ENCODE data around the gene CATSPERE.

DNA sequence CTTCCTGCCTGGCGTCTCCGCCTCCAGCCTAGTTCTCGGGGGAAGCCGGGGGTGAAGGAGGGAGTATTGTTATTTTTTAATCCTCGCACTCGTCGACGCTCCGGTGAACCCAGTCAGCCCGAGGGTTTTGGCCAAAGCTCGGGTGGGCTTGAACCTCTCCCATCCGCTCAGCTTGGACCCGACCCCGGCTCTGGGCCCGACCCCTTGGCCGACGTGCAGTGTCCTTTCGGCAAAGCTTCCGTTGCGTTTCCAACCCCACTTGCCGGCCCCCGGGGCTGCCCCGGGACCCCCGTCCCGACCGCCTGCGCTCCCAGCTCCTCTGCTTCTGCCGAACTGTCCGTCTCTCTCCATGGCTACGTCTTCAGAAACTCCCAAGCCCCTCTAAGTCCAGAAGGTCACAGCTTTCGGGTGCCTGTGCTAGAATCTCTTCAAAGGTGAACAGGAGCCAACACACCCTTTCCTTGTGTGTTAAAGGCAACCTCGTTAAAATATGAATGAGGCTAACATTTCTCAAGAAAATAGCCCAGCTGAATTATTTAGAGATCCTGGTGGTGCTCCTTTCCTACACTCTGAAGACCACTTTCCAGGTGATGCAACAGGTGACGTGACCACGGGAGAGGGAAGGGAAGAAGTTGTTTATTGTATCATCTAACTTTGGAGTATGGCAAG, 192.5 kb downstream of the CATSPERE start:
- TF ChIP-seq EGR1 (IDR thresholded peaks at IDR 0.05; ENCODE audit: borderline replicate concordance in 1 of 2, low read depth in 2 of 2, low read length in 2 of 2) (no peak), SP1 (IDR thresholded peaks at IDR 0.05; ENCODE audit: low read depth, low read length) (no peak), JUND (IDR thresholded peaks at IDR 0.05; ENCODE audit: low read depth, low read length) (no peak), NFYB (IDR thresholded peaks at IDR 0.05; ENCODE audit: insufficient read depth, low read depth, low read length) (no peak), SMAD5 (IDR thresholded peaks at IDR 0.05; ENCODE audit: low read depth) (no peak), RAD21 (IDR thresholded peaks at IDR 0.05; ENCODE audit: insufficient read depth, low read depth, low read length) (no peak), GATAD2B (conservative IDR thresholded peaks at IDR 0.05; ENCODE audit: low read depth) (no peak), EP300 (IDR thresholded peaks at IDR 0.05; ENCODE audit: borderline replicate concordance in 1 of 2, control insufficient read depth in 1 of 2, low read depth in 2 of 2, low read length in 2 of 2) (no peak), POLR2A (IDR thresholded peaks at IDR 0.05; ENCODE audit: low read depth, low read length) (no peak)
- TF ChIP-seq, protein P1, sequence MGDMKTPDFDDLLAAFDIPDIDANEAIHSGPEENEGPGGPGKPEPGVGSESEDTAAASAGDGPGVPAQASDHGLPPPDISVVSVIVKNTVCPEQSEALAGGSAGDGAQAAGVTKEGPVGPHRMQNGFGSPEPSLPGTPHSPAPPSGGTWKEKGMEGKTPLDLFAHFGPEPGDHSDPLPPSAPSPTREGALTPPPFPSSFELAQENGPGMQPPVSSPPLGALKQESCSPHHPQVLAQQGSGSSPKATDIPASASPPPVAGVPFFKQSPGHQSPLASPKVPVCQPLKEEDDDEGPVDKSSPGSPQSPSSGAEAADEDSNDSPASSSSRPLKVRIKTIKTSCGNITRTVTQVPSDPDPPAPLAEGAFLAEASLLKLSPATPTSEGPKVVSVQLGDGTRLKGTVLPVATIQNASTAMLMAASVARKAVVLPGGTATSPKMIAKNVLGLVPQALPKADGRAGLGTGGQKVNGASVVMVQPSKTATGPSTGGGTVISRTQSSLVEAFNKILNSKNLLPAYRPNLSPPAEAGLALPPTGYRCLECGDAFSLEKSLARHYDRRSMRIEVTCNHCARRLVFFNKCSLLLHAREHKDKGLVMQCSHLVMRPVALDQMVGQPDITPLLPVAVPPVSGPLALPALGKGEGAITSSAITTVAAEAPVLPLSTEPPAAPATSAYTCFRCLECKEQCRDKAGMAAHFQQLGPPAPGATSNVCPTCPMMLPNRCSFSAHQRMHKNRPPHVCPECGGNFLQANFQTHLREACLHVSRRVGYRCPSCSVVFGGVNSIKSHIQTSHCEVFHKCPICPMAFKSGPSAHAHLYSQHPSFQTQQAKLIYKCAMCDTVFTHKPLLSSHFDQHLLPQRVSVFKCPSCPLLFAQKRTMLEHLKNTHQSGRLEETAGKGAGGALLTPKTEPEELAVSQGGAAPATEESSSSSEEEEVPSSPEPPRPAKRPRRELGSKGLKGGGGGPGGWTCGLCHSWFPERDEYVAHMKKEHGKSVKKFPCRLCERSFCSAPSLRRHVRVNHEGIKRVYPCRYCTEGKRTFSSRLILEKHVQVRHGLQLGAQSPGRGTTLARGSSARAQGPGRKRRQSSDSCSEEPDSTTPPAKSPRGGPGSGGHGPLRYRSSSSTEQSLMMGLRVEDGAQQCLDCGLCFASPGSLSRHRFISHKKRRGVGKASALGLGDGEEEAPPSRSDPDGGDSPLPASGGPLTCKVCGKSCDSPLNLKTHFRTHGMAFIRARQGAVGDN (IDR thresholded peaks at IDR 0.05), result no peak
- TF ChIP-seq, protein P2, sequence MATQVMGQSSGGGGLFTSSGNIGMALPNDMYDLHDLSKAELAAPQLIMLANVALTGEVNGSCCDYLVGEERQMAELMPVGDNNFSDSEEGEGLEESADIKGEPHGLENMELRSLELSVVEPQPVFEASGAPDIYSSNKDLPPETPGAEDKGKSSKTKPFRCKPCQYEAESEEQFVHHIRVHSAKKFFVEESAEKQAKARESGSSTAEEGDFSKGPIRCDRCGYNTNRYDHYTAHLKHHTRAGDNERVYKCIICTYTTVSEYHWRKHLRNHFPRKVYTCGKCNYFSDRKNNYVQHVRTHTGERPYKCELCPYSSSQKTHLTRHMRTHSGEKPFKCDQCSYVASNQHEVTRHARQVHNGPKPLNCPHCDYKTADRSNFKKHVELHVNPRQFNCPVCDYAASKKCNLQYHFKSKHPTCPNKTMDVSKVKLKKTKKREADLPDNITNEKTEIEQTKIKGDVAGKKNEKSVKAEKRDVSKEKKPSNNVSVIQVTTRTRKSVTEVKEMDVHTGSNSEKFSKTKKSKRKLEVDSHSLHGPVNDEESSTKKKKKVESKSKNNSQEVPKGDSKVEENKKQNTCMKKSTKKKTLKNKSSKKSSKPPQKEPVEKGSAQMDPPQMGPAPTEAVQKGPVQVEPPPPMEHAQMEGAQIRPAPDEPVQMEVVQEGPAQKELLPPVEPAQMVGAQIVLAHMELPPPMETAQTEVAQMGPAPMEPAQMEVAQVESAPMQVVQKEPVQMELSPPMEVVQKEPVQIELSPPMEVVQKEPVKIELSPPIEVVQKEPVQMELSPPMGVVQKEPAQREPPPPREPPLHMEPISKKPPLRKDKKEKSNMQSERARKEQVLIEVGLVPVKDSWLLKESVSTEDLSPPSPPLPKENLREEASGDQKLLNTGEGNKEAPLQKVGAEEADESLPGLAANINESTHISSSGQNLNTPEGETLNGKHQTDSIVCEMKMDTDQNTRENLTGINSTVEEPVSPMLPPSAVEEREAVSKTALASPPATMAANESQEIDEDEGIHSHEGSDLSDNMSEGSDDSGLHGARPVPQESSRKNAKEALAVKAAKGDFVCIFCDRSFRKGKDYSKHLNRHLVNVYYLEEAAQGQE (IDR thresholded peaks at IDR 0.05; ENCODE audit: low read depth, low read length), result no peak
- TF ChIP-seq, protein P3, sequence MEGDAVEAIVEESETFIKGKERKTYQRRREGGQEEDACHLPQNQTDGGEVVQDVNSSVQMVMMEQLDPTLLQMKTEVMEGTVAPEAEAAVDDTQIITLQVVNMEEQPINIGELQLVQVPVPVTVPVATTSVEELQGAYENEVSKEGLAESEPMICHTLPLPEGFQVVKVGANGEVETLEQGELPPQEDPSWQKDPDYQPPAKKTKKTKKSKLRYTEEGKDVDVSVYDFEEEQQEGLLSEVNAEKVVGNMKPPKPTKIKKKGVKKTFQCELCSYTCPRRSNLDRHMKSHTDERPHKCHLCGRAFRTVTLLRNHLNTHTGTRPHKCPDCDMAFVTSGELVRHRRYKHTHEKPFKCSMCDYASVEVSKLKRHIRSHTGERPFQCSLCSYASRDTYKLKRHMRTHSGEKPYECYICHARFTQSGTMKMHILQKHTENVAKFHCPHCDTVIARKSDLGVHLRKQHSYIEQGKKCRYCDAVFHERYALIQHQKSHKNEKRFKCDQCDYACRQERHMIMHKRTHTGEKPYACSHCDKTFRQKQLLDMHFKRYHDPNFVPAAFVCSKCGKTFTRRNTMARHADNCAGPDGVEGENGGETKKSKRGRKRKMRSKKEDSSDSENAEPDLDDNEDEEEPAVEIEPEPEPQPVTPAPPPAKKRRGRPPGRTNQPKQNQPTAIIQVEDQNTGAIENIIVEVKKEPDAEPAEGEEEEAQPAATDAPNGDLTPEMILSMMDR (IDR thresholded peaks at IDR 0.05 in 2 of 3, conservative IDR thresholded peaks at IDR 0.05 in 1 of 3; ENCODE audit: control insufficient read depth in 2 of 3, extremely low read depth in 1 of 3, insufficient read depth in 1 of 3, low read depth in 3 of 3, low read length in 3 of 3), result no peak
- TF ChIP-seq, protein P4, sequence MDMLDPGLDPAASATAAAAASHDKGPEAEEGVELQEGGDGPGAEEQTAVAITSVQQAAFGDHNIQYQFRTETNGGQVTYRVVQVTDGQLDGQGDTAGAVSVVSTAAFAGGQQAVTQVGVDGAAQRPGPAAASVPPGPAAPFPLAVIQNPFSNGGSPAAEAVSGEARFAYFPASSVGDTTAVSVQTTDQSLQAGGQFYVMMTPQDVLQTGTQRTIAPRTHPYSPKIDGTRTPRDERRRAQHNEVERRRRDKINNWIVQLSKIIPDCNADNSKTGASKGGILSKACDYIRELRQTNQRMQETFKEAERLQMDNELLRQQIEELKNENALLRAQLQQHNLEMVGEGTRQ (IDR thresholded peaks at IDR 0.05; ENCODE audit: borderline replicate concordance, low read depth, low read length), result no peak
- TF ChIP-seq, protein P5, sequence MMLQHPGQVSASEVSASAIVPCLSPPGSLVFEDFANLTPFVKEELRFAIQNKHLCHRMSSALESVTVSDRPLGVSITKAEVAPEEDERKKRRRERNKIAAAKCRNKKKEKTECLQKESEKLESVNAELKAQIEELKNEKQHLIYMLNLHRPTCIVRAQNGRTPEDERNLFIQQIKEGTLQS (IDR thresholded peaks at IDR 0.05; ENCODE audit: borderline replicate concordance, extremely low read depth, low read depth, low read length), result no peak

Measured in GM12878 (cell line).